Ascending aorta (tissue), 2 donors: Measurements from ENCODE around the gene ADAT1. TPM values are rescaled to one million over a fixed set of nuclear protein-coding genes. Genes with fewer than 3 reads are reported as not detected.
"Not testable (repeated sequence)": the region's sequence is repeated elsewhere in the genome, so short reads cannot be mapped to it uniquely, and the experiment has no call there.

Source experiments
- DNase-seq, 2 donors: peaks; one replicate each; pipeline ENCODE4 v3.0.0-alpha.2; 2019; ENCODE audit warnings: low spot score in 2 of 2
- H3K27ac ChIP-seq, 2 donors: fragments of 200-600 bp; sonication (generic); one replicate each; pipeline ENCODE4 v1.5.1; 2016 to 2017; ENCODE audit warnings: mild to moderate bottlenecking in 1 of 2
- H3K27me3 ChIP-seq: fragments of 200-600 bp; sonication (generic); one replicate; pipeline ENCODE4 v1.5.1; 2017
- H3K36me3 ChIP-seq, 2 donors: fragments of 200-600 bp; sonication (generic); one replicate each; pipeline ENCODE4 v1.5.1; 2016
- H3K4me1 ChIP-seq, 2 donors: fragments of 200-600 bp; sonication (generic); one replicate each; pipeline ENCODE4 v1.5.1; 2016 to 2017; ENCODE audit warnings: mild to moderate bottlenecking in 1 of 2
- H3K4me3 ChIP-seq, 2 donors: fragments of 200-600 bp; sonication (generic); one replicate each; pipeline ENCODE4 v1.5.1; 2016 to 2017; ENCODE audit warnings: mild to moderate bottlenecking in 1 of 2
- H3K9me3 ChIP-seq, 2 donors: fragments of 200-600 bp; sonication (generic); one replicate each; pipeline ENCODE4 v1.5.1; 2016
- intact Hi-C: fragments of 100-400 bp; cut with DNase I; formaldehyde crosslinking; loops from one replicate; pipeline ENCODE4 v1.15.1; 2023
- total RNA-seq: library from RNA; depleted of rRNA; stranded (reverse); fragments of >200 nt; gene quantifications from one replicate; pipeline ENCODE4 v1.1.0, GENCODE V29; 2016
- TF ChIP-seq, protein P1 (sequence below), 3 experiments: fragments of 200-600 bp in 2 of 3; fragments of 450-650 bp in 1 of 3; sonication (generic) in 2 of 3; IDR thresholded peaks; one replicate each; pipeline ENCODE4 v1.5.1; 2016 to 2019; ENCODE audit warnings: antibody characterized with exemption in 3 of 3, mild to moderate bottlenecking in 1 of 3, moderate library complexity in 1 of 3

The ADAT1 gene
- total RNA-seq, 1 donor from 2014 or later = 21.2 TPM

DNA sequence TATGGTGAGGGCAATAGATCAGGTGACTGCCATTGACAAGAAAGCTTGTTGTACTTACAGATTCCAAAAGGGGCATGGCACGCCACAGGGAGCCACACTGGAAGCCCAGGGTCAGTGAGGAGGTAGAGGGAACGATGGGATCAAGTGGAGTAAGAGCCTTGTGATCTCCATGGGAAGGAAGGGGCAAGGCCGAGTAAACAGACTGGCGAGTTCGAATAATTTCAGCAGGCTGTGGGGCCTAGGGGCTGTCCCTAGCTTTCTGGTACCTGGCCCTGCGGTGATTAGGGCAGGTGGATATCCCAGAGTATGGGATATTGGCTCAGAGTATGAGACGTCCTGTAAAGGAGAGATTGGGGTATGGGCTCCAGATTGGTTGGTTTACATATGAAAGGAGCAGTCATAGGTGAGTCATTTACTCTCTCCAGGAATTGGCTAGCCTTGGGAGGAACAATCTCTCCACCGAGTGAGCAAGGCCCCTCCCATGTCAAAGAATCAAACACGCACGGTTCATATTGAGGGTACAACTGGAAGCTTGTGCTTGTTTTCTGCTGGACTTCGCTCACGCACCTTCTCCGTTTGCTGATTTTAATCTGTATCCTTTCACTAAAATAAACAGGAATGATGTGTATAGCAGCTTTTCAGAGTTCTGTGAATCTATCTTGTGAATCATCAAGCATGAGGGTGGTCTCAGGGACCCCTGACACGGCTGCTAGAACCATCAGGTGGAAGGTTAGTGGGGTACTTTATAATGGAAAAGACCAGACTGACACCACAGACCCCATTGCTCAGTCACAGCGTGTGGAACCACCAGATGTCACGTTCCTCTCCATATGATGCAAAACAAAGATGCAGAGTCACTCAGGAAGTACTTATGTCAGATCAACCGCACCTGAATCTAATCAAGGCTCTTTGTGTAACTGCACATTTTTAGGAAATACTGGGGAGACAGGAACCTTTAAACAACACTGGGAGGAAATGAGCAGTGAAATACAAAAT is 29.0 kb downstream of the ADAT1 start:
- intact Hi-C loops = loop anchor here (5.0 kb wide), 1 partner anchor 122 kb away; no protein-coding TSS in a partner anchor
- Histone ChIP-seq H3K27me3 (no peaks in the 10 kb centered on the region), H3K4me3 (no peak overlapping the region), H3K27ac (peak overlapping the region; percentile 8 to 35), H3K4me1 (peaks cover 4 to 14% of the 10 kb centered on the region in 2 donors), H3K36me3 (peaks cover 0 to 14% of the 10 kb centered on the region in 2 donors), H3K9me3 (no peaks in the 10 kb centered on the region)
- TF ChIP-seq, protein P1, sequence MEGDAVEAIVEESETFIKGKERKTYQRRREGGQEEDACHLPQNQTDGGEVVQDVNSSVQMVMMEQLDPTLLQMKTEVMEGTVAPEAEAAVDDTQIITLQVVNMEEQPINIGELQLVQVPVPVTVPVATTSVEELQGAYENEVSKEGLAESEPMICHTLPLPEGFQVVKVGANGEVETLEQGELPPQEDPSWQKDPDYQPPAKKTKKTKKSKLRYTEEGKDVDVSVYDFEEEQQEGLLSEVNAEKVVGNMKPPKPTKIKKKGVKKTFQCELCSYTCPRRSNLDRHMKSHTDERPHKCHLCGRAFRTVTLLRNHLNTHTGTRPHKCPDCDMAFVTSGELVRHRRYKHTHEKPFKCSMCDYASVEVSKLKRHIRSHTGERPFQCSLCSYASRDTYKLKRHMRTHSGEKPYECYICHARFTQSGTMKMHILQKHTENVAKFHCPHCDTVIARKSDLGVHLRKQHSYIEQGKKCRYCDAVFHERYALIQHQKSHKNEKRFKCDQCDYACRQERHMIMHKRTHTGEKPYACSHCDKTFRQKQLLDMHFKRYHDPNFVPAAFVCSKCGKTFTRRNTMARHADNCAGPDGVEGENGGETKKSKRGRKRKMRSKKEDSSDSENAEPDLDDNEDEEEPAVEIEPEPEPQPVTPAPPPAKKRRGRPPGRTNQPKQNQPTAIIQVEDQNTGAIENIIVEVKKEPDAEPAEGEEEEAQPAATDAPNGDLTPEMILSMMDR (IDR thresholded peaks at IDR 0.05) = no peak
- DNase-seq = no peak

DNA sequence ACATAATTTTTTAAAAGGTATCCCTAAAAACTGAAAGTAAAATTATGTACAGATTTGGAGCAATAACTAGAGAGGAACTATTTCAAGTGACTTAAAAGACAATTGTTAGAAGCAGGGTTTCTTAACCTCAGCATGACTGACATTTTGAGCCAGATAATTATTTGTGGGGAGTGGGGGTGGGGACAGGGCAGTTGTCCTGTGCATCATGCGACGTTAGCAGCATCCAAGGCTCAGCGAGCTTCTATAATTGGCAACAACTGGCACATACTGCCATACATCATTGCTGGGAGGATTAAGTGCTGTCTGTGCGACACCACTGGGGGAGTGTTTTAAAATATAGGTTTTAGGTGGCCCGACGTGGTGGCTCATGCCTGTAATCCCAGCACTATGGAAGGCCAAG is 29.8 kb downstream of the ADAT1 start:
- H3K4me1 ChIP-seq = peaks cover 4 to 14% of the 10 kb centered on the region in 2 donors
- no peak overlapping the region for H3K4me3 ChIP-seq
- H3K36me3 ChIP-seq = peaks cover 0 to 14% of the 10 kb centered on the region in 2 donors
- H3K27ac ChIP-seq = peak overlapping the region; percentile 8 to 35
- no peak for DNase-seq
- TF ChIP-seq, protein P1 (IDR thresholded peaks at IDR 0.05) = no peak
- no peaks in the 10 kb centered on the region for H3K9me3 ChIP-seq
- H3K27me3 ChIP-seq = no peaks in the 10 kb centered on the region
- intact Hi-C loops = loop anchor here (5.0 kb wide), 1 partner anchor 121 kb away; no protein-coding TSS in a partner anchor

DNA sequence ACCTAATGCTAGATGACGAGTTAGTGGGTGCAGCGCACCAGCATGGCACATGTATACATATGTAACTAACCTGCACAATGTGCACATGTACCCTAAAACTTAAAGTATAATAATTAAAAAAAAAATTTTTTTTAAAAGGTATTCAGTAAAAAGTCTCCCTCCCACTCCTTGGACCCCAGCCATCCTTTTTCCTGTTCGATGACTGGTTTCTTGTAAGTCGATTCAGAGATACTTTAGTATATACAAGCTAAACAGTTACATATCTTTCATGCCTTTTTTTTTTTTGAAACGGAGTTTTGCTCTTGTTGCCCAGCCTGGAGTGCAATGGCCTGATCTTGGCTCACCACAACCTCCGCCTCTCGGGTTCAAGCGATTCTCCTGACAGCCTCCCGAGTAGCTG is 31.2 kb downstream of the ADAT1 start:
- H3K4me3 ChIP-seq, DNase-seq, H3K36me3 ChIP-seq, H3K9me3 ChIP-seq, H3K27me3 ChIP-seq: not testable (repeated sequence)
- Histone ChIP-seq H3K4me1 (peaks cover 4 to 14% of the 10 kb centered on the region in 2 donors), H3K27ac (peak overlapping the region; percentile 39 to 96)
- intact Hi-C loops = loop anchor here (2.0 to 5.0 kb wide), 4 partner anchors 31 to 120 kb away; partner anchors contain the start of genes ADAT1 and TMEM231

DNA sequence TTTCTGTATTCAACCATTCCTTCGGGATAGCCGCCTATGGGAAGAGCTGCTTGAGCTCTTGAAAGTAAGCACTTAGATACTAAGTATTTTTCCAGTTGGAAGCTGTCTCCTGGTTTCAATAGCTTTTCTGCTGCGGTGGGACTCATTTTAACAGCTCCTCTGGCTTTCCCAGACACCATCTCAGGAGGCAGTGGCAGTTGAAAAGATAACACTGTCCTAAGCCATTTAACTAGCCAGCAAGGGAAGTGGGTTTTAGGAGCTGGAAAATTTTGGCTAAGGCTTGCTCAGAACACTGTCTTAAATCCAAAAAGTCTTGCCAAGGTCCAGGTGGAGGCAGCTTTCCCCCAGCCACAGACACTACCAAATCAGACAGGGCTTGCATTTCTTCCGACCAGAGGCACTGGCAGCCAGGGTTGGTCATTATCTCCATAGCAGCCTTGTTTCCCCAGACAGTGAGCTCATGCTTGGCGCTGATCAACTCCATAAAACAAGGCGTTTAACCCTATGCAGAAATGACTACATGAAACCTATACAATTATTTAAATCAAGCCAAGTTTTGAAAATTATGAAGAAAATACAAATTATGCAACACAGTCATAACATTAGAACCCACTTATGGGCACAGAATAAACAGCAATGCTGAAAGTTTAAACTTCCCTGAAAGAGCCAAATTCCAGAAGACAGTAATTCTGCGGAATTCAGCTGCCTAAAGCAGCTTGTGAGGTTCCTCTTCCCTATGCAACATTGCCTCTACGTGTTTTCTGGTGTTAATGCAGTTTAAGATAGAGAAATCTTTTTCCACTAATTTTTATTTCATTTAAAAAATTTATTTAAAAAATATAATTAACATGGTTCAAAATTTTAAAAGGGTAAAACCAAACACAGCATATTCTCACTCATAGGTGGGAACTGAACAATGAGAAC is 31.9 kb downstream of the ADAT1 start:
- peak overlapping the region; percentile 79 to 96 for H3K27ac ChIP-seq
- no peaks in the 10 kb centered on the region for H3K27me3 ChIP-seq
- peak overlapping the region in 1 of 2 donors; percentile 41 for H3K4me3 ChIP-seq
- peak in 1 of 2 donors; percentile 81 for DNase-seq
- intact Hi-C loops = loop anchor here (2.0 to 5.0 kb wide), 4 partner anchors 32 to 119 kb away; partner anchors contain the start of genes ADAT1 and TMEM231
- no peaks in the 10 kb centered on the region for H3K9me3 ChIP-seq
- TF ChIP-seq, protein P1 (IDR thresholded peaks at IDR 0.05) = peak in 2 of 3 experiments; percentile 27 to 36
- H3K36me3 ChIP-seq = no peaks in the 10 kb centered on the region
- H3K4me1 ChIP-seq = peaks cover 4 to 14% of the 10 kb centered on the region in 2 donors

DNA sequence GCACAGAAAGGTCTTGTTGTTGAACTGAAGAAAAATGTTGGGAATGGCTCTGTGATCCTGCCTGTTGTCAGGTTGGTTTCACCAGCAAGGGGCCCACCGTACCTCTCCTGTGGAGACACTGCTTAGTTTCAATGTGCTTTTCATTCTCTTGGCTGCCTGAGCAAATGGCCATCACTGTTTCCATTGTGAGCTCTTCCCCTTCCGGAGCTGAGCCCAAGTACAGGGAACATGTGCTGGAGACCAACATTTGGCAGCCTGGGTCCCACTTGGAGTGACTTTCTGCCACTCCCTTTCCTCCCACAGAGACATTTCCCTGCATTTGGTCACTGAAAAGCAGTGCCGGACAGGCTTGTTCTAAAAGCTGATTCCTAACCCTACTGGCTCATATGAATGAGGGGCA is 33.8 kb downstream of the ADAT1 start:
- DNase-seq = peak in 1 of 2 donors; percentile 75
- Histone ChIP-seq H3K36me3 (no peaks in the 10 kb centered on the region), H3K27ac (peak overlapping the region; percentile 79 to 96)

More for the DNA sequence above, 33.8 kb downstream of the ADAT1 start:
- H3K27me3 ChIP-seq = no peaks in the 10 kb centered on the region
- intact Hi-C loops = no loop called here
- TF ChIP-seq, protein P1 (IDR thresholded peaks at IDR 0.05) = no peak
- H3K4me3 ChIP-seq = no peak overlapping the region
- H3K9me3 ChIP-seq = no peaks in the 10 kb centered on the region
- peaks cover 4 to 13% of the 10 kb centered on the region in 2 donors for H3K4me1 ChIP-seq
